ENCODE measurements around the gene ANO9. TPM values are rescaled to one million over a fixed set of nuclear protein-coding genes. Genes with fewer than 3 reads are reported as not detected.
"Not testable (repeated sequence)": the region's sequence is repeated elsewhere in the genome, so short reads cannot be mapped to it uniquely, and the experiment has no call there.

The ANO9 gene
- total and polyA plus RNA-seq, 2 donors from 2014 or later: 11.3 to 21.8 TPM

- Histone ChIP-seq H3K4me3 (ENCODE audit: low read length in 3 of 3) (no peak overlapping the region), H3K9ac (ENCODE audit: low read length in 3 of 3) (no peak overlapping the region), H3K27me3 (ENCODE audit: control insufficient read depth, insufficient read depth, low read length) (no peaks in the 10 kb centered on the region), H3K36me3 (ENCODE audit: control insufficient read depth in 2 of 3, insufficient read depth in 3 of 3, low read length in 3 of 3) (no peaks in the 10 kb centered on the region), H3K9me3 (ENCODE audit: control insufficient read depth in 2 of 3, insufficient read depth in 1 of 3, low read length in 3 of 3) (no peaks in the 10 kb centered on the region), H3K27ac (ENCODE audit: low read depth in 2 of 2, low read length in 2 of 2) (no peak overlapping the region), H3K4me1 (ENCODE audit: control insufficient read depth in 2 of 3, insufficient read depth in 2 of 3, low read depth in 1 of 3, low read length in 3 of 3) (peaks cover 0 to 5% (median 0%) of the 10 kb centered on the region in 3 donors)
- intact Hi-C loops (cut with DNase I): no loop called here
- DNase-seq (peak in 1 of 5 donors; percentile 73), FAIRE-seq (no peak)
- TF ChIP-seq, protein P1, sequence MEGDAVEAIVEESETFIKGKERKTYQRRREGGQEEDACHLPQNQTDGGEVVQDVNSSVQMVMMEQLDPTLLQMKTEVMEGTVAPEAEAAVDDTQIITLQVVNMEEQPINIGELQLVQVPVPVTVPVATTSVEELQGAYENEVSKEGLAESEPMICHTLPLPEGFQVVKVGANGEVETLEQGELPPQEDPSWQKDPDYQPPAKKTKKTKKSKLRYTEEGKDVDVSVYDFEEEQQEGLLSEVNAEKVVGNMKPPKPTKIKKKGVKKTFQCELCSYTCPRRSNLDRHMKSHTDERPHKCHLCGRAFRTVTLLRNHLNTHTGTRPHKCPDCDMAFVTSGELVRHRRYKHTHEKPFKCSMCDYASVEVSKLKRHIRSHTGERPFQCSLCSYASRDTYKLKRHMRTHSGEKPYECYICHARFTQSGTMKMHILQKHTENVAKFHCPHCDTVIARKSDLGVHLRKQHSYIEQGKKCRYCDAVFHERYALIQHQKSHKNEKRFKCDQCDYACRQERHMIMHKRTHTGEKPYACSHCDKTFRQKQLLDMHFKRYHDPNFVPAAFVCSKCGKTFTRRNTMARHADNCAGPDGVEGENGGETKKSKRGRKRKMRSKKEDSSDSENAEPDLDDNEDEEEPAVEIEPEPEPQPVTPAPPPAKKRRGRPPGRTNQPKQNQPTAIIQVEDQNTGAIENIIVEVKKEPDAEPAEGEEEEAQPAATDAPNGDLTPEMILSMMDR (IDR thresholded peaks at IDR 0.05; ENCODE audit: borderline replicate concordance, extremely low read depth, insufficient read depth): no peak
Observed at GRCh38 chr11:439315-440064, 2.3 kb downstream of the ANO9 start.

DNA sequence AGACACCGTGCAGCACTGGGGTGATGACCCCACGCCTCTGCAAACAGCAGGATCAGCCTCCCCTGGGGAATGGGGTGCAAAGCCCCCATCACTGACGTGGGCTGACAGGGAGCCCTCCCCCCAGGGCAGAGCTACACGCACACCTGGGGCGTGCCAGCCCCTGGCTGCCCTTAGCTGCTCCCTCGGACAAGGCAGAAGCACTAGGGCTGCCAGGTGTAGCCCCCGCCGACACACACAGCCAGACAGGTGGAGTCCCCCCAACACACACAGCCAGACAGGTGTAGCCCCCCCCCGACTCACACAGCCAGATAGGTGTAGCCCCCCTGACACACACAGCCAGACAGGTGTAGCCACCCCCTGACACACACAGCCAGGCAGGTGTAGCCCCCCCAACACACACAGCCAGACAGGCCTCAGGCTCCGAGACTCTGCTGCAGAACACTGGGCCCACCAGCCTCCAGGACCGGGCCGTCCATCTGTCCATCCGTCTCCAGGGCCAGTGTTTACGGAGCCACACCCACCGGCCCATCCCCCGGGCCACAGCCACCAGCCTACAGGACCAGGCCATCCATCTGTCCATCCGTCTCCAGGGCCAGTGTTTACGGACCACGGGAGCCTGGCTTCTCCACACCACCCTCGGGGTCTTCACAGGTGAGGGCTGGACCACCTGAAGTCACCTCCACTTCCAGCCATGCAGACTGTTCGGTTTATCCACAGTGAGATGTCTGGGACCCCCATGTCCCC lies 3.5 kb downstream of the ANO9 start:
- FAIRE-seq: no peak
- H3K36me3 ChIP-seq (ENCODE audit: control insufficient read depth in 2 of 3, insufficient read depth in 3 of 3, low read length in 3 of 3): no peaks in the 10 kb centered on the region
- TF ChIP-seq, protein P1 (IDR thresholded peaks at IDR 0.05; ENCODE audit: borderline replicate concordance, extremely low read depth, insufficient read depth): no peak
- no peak overlapping the region for H3K4me3 ChIP-seq (ENCODE audit: low read length in 3 of 3)
- no peak overlapping the region for H3K9ac ChIP-seq (ENCODE audit: low read length in 3 of 3)
- peaks cover 0 to 2% (median 0%) of the 10 kb centered on the region in 3 donors for H3K4me1 ChIP-seq (ENCODE audit: control insufficient read depth in 2 of 3, insufficient read depth in 2 of 3, low read depth in 1 of 3, low read length in 3 of 3)
- peak in 1 of 5 donors; percentile 56 for DNase-seq
- no peaks in the 10 kb centered on the region for H3K9me3 ChIP-seq (ENCODE audit: control insufficient read depth in 2 of 3, insufficient read depth in 1 of 3, low read length in 3 of 3)
- no peaks in the 10 kb centered on the region for H3K27me3 ChIP-seq (ENCODE audit: control insufficient read depth, insufficient read depth, low read length)
- intact Hi-C loops (cut with DNase I): no loop called here
- no peak overlapping the region for H3K27ac ChIP-seq (ENCODE audit: low read depth in 2 of 2, low read length in 2 of 2)

DNA sequence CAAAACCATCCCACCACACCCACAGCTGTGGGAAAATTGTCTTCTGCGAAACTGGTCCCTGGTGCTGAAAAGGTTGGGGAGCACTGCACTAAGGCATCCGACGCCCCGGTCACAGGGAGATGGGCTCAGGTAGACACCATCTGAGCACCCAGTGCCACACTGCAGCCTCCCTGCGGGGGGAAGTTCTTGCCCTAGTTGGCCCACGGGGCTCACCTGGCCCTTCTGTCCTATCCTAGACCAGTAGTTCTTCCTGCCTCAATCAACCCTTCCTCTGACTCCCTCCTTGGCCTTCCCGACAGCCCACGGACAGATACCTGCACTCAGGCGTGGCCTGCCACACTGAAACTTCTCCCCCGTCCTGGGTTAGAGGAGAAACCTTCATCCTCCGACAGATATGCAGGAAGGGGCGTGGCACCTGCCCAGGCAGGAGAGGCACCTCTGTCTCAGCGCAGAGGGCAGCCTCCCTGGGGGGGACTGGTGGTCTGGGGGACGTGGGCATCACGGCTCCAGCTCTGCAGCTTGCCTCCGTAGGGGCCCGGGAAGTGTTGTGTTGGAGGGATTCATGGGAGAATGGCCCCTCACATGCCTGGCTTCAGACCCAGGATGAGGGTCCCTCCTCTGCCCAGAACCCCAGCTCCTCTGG lies 4.5 kb downstream of the ANO9 start:
- H3K4me3 ChIP-seq (ENCODE audit: low read length in 3 of 3): no peak overlapping the region
- TF ChIP-seq, protein P1 (IDR thresholded peaks at IDR 0.05; ENCODE audit: borderline replicate concordance, extremely low read depth, insufficient read depth): no peak
- no peak for FAIRE-seq
- DNase-seq: peak in 1 of 5 donors; percentile 51
- peaks cover 0 to 2% (median 0%) of the 10 kb centered on the region in 3 donors for H3K4me1 ChIP-seq (ENCODE audit: control insufficient read depth in 2 of 3, insufficient read depth in 2 of 3, low read depth in 1 of 3, low read length in 3 of 3)
- no peaks in the 10 kb centered on the region for H3K36me3 ChIP-seq (ENCODE audit: control insufficient read depth in 2 of 3, insufficient read depth in 3 of 3, low read length in 3 of 3)
- intact Hi-C loops (cut with DNase I): no loop called here
- H3K27ac ChIP-seq (ENCODE audit: low read depth in 2 of 2, low read length in 2 of 2): no peak overlapping the region
- H3K27me3 ChIP-seq (ENCODE audit: control insufficient read depth, insufficient read depth, low read length): no peaks in the 10 kb centered on the region
- no peak overlapping the region for H3K9ac ChIP-seq (ENCODE audit: low read length in 3 of 3)
- H3K9me3 ChIP-seq (ENCODE audit: control insufficient read depth in 2 of 3, insufficient read depth in 1 of 3, low read length in 3 of 3): no peaks in the 10 kb centered on the region

GRCh38 chr11:434999-435740 lies 6.6 kb downstream of the ANO9 start:
- FAIRE-seq; intact Hi-C loops (cut with DNase I): not testable (repeated sequence)

More at GRCh38 chr11:434999-435740, 6.6 kb downstream of the ANO9 start:
- not testable (repeated sequence) for H3K27ac ChIP-seq (ENCODE audit: low read depth in 2 of 2, low read length in 2 of 2); H3K27me3 ChIP-seq (ENCODE audit: control insufficient read depth, insufficient read depth, low read length); H3K36me3 ChIP-seq (ENCODE audit: control insufficient read depth in 2 of 3, insufficient read depth in 3 of 3, low read length in 3 of 3); H3K4me1 ChIP-seq (ENCODE audit: control insufficient read depth in 2 of 3, insufficient read depth in 2 of 3, low read depth in 1 of 3, low read length in 3 of 3); H3K9me3 ChIP-seq (ENCODE audit: control insufficient read depth in 2 of 3, insufficient read depth in 1 of 3, low read length in 3 of 3); H3K9ac ChIP-seq (ENCODE audit: low read length in 3 of 3); DNase-seq; H3K4me3 ChIP-seq (ENCODE audit: low read length in 3 of 3)
